Activated CD4-positive, alpha-beta memory T cell treated with anti-CD3 and anti-CD28 coated beads for 36 hours (primary cell): ENCODE measurements around the gene ERVH48-1. TPM values are rescaled to one million over a fixed set of nuclear protein-coding genes. Genes with fewer than 3 reads are reported as not detected.
"Not testable (repeated sequence)": the region's sequence is repeated elsewhere in the genome, so short reads cannot be mapped to it uniquely, and the experiment has no call there.

Experiments used
- CTCF ChIA-PET: fragments of 350-600 bp; sonication (Branson Sonifier 250); formaldehyde crosslinking; loops from one replicate; lab custom pipeline; 2021; ENCODE audit warnings: antibody characterized with exemption, inconsistent platforms; lab: Charles Lee
- POLR2A ChIA-PET: fragments of 350-600 bp; sonication (Branson Sonifier 250); formaldehyde crosslinking; loops from one replicate; lab custom pipeline; 2021; ENCODE audit warnings: antibody characterized with exemption; lab: Charles Lee
- DNase-seq: peaks from one replicate; pipeline ENCODE4 v3.0.0-alpha.2; 2020
- H3K27ac Mint-ChIP-seq: one replicate; pipeline ENCODE4 v1.8.0; 2021; ENCODE audit warnings: mixed read lengths
- H3K27me3 Mint-ChIP-seq: one replicate; pipeline ENCODE4 v1.8.0; 2021; ENCODE audit warnings: mixed read lengths
- H3K36me3 Mint-ChIP-seq: one replicate; pipeline ENCODE4 v1.8.0; 2021; ENCODE audit warnings: mixed read lengths
- H3K4me1 Mint-ChIP-seq: one replicate; pipeline ENCODE4 v1.8.0; 2021; ENCODE audit warnings: low read depth, mixed read lengths
- H3K4me3 Mint-ChIP-seq: one replicate; pipeline ENCODE4 v1.8.0; 2021; ENCODE audit warnings: mild to moderate bottlenecking, mixed read lengths
- H3K9me3 Mint-ChIP-seq: one replicate; pipeline ENCODE4 v1.8.0; 2021; ENCODE audit warnings: mixed read lengths
- intact Hi-C: fragments of 100-400 bp; cut with micrococcal nuclease; formaldehyde crosslinking; loops from one replicate; pipeline ENCODE4 v1.15.1; 2023
- microRNA-seq: library from miRNA; unstranded; fragments of <30 nt; microRNA quantifications from one replicate; pipeline ENCODE4 v1.2.0, GENCODE V29; 2022; ENCODE audit warnings: borderline number of aligned reads, borderline microRNAs expressed, borderline replicate concordance
- total RNA-seq, 2 experiments: library from RNA; stranded (reverse); gene quantifications; one replicate each; pipeline ENCODE4 v1.2.3, GENCODE V29; 2021

ERVH48-1 gene
- total RNA-seq, 2 experiments from 2014 or later = 0.07 TPM; not detected in 1

GRCh38 chr21:42887326-42887725 is 38.1 kb downstream of the ERVH48-1 start:
- H3K4me3 Mint-ChIP-seq = no peak overlapping the region
- no peaks in the 10 kb centered on the region for H3K9me3 Mint-ChIP-seq
- H3K27me3 Mint-ChIP-seq = no peaks in the 10 kb centered on the region
- intact Hi-C loops = no loop called here
- no peak for DNase-seq
- CTCF ChIA-PET = no interaction called here
- peaks cover 2% of the 10 kb centered on the region for H3K4me1 Mint-ChIP-seq
- H3K36me3 Mint-ChIP-seq = no peaks in the 10 kb centered on the region
- POLR2A ChIA-PET = no interaction called here
- H3K27ac Mint-ChIP-seq = no peak overlapping the region

DNA sequence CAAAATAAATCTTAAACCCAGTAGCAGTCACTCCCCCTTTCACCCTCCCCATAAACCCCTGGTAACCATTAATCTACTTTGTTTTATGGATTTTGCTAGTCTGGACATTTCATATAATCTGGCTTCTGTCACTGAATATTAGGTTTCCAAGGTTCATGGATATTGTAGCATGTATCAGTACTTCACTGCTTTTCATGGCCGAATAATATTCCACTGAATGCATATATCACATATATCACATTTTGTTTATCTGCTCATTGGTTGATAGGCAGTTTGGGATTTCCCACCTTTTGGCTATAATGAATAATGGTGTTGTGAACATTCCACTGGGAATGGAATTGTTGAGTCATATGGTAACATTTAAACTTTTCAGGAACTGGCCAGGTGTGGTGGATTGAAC is 41.5 kb downstream of the ERVH48-1 start:
- intact Hi-C loops = no loop called here
- CTCF ChIA-PET = no interaction called here
- Mint-ChIP-seq H3K27ac (no peak overlapping the region), H3K4me3 (no peak overlapping the region), H3K4me1 (peaks cover 19% of the 10 kb centered on the region), H3K36me3 (peaks cover 5% of the 10 kb centered on the region), H3K9me3 (no peaks in the 10 kb centered on the region), H3K27me3 (no peaks in the 10 kb centered on the region)
- POLR2A ChIA-PET = no interaction called here
- DNase-seq = no peak

DNA sequence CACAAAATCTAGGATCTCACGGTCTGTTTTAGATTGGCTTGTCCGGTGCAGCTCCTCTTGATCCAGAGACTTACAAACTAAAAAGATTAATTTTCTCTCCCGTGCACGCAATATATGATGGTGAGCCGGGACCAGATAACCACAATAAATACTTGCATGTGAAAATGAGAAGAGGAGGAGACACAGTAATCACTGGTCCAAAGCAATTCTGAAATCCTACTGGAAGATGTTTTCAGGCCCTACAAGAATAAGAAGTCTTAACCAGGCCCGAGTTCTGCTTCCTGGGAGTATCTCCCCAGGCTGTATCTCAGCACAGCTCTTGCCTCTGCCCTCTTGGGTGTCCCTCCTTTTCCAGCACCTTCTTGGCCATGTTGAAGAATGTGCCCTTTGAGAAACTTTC is 45.1 kb downstream of the ERVH48-1 start:
- ChIA-PET CTCF (interaction anchor here (0.8 kb wide), 1 partner anchor 10 kb away, joined by 3 read pairs; no protein-coding TSS in a partner anchor), POLR2A (interaction anchor here (3.8 kb wide), 1 partner anchor 13 kb away, joined by 25 read pairs; the partner anchor contains the start of gene NDUFV3)
- intact Hi-C loops = no loop called here
- Mint-ChIP-seq H3K27me3 (no peaks in the 10 kb centered on the region), H3K27ac (peak overlapping the region; percentile 98), H3K9me3 (no peaks in the 10 kb centered on the region), H3K36me3 (peaks cover 22% of the 10 kb centered on the region), H3K4me3 (peak overlapping the region; percentile 99), H3K4me1 (peaks cover 30% of the 10 kb centered on the region)
- DNase-seq = no peak

- H3K27ac Mint-ChIP-seq = peak within 1 kb of the TSS; percentile 98
Measured at GRCh38 chr21:42878993-42879787, 46.2 kb downstream of the ERVH48-1 start, which contains the start of gene WDR4. TSS of gene WDR4 (minus strand) at chr21:42879539. CDS start at chr21:42879495, 44 bp downstream.

GRCh38 chr21:42878678-42878992 is 46.8 kb downstream of the ERVH48-1 start:
- Mint-ChIP-seq H3K27ac (peak overlapping the region; percentile 98), H3K4me1 (peaks cover 32% of the 10 kb centered on the region), H3K9me3 (no peaks in the 10 kb centered on the region), H3K36me3 (peaks cover 34% of the 10 kb centered on the region), H3K27me3 (no peaks in the 10 kb centered on the region), H3K4me3 (peak overlapping the region; percentile 99)
- ChIA-PET CTCF (no interaction called here), POLR2A (interaction anchor here (0.6 to 3.8 kb wide), 3 partner anchors 11 to 95 kb away, joined by 3 to 25 read pairs (median 3); partner anchors contain the start of genes NDUFV3 and PKNOX1)
- DNase-seq = no peak
- intact Hi-C loops = loop anchor here (2.0 kb wide), 1 partner anchor 96 kb away; the partner anchor contains the start of gene PKNOX1

More at GRCh38 chr21:42878993-42879787, 46.2 kb downstream of the ERVH48-1 start, which contains the start of gene WDR4:
- CTCF ChIA-PET = interaction anchor here (0.8 kb wide), 1 partner anchor 11 kb away, joined by 3 read pairs; no protein-coding TSS in a partner anchor
- peaks cover 31% of the 10 kb centered on the region for H3K36me3 Mint-ChIP-seq
- POLR2A ChIA-PET = interaction anchor here (0.9 to 3.8 kb wide), 2 partner anchors 10 to 14 kb away, joined by 3 to 25 read pairs; partner anchors contain the start of gene NDUFV3
- intact Hi-C loops = loop anchor here (1.0 to 2.0 kb wide), 2 partner anchors 14 to 96 kb away; partner anchors contain the start of genes NDUFV3 and PKNOX1
- H3K4me1 Mint-ChIP-seq = peaks cover 32% of the 10 kb centered on the region
- no peaks in the 10 kb centered on the region for H3K9me3 Mint-ChIP-seq
- no peaks in the 10 kb centered on the region for H3K27me3 Mint-ChIP-seq
- H3K4me3 Mint-ChIP-seq = peak within 1 kb of the TSS; percentile 99
- peak; percentile 100 for DNase-seq

- intact Hi-C loops = not testable (repeated sequence)
Measured at GRCh38 chr21:42875811-42876210, 49.6 kb downstream of the ERVH48-1 start.

DNA sequence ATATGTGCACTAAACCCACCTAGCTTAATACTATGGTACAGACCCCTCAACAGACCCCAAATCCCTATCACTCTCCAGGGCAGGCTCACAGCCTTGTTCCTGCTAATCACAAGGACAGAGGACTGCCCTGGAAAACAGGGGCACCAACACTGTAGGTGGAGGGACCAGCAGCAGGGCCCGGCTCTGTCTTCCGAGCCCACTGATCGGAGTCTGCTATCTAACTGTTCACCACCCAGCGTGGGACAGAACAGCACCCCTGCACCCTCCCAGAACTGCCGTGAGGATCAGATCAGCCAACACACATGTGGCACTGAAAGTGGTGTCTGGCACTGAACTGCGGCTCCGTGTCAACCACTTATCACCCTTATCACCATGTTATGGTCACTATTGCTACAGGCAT is 52.3 kb downstream of the ERVH48-1 start:
- Mint-ChIP-seq H3K9me3 (no peaks in the 10 kb centered on the region), H3K4me3 (no peak overlapping the region), H3K4me1 (peaks cover 12% of the 10 kb centered on the region), H3K27ac (no peak overlapping the region), H3K27me3 (no peaks in the 10 kb centered on the region), H3K36me3 (peaks cover 53% of the 10 kb centered on the region)
- no peak for DNase-seq
- intact Hi-C loops = no loop called here
- POLR2A ChIA-PET = no interaction called here
- CTCF ChIA-PET = no interaction called here

More at GRCh38 chr21:42875811-42876210, 49.6 kb downstream of the ERVH48-1 start:
- H3K27me3 Mint-ChIP-seq, CTCF ChIA-PET, H3K4me3 Mint-ChIP-seq, H3K27ac Mint-ChIP-seq, H3K9me3 Mint-ChIP-seq, DNase-seq, POLR2A ChIA-PET: not testable (repeated sequence)
- Mint-ChIP-seq H3K4me1 (peaks cover 27% of the 10 kb centered on the region), H3K36me3 (peaks cover 52% of the 10 kb centered on the region)

- Mint-ChIP-seq H3K4me1 (peaks cover 12% of the 10 kb centered on the region), H3K4me3 (no peak overlapping the region), H3K27ac (no peak overlapping the region), H3K27me3 (no peaks in the 10 kb centered on the region), H3K9me3 (no peaks in the 10 kb centered on the region), H3K36me3 (peaks cover 48% of the 10 kb centered on the region)
- POLR2A ChIA-PET = interaction anchor here (0.6 kb wide), 1 partner anchor 32 kb away, joined by 3 read pairs; no protein-coding TSS in a partner anchor
- intact Hi-C loops = no loop called here
- CTCF ChIA-PET = no interaction called here
- DNase-seq = no peak
Measured at GRCh38 chr21:42868196-42868595, 57.2 kb downstream of the ERVH48-1 start.

Small RNA genes within 50 kb of the gene (microRNA-seq; reads per million reads assigned to microRNA genes)
- not detected for gene MIR5692B

Other genes starting within 250 kb of the ERVH48-1 start
- gene WDR4, start 46.1 kb downstream of the ERVH48-1 start, total RNA-seq = 10 to 100 TPM; 39.8 to 39.9 TPM
- 10 to 100 TPM; 16.1 to 17.3 TPM for gene NDUFV3, start 32.3 kb downstream of the ERVH48-1 start, total RNA-seq
- gene PKNOX1, start 48.9 kb upstream of the ERVH48-1 start, total RNA-seq = 10 to 100 TPM; 16.9 to 18.0 TPM
- gene CBS, start 150.2 kb upstream of the ERVH48-1 start, total RNA-seq = 10 to 100 TPM; 54.7 to 63.6 TPM
- 10 to 100 TPM; 38.5 to 50.5 TPM for gene U2AF1, start 181.9 kb upstream of the ERVH48-1 start, total RNA-seq
- gene CRYAA, start 243.4 kb upstream of the ERVH48-1 start, total RNA-seq = not detected